Measurements from ENCODE around the gene ZNF443. TPM values are rescaled to one million over a fixed set of nuclear protein-coding genes. Genes with fewer than 3 reads are reported as not detected.
"Not testable (repeated sequence)": the region's sequence is repeated elsewhere in the genome, so short reads cannot be mapped to it uniquely, and the experiment has no call there.

ZNF443 gene
- 2.5 and 2.7 TPM in 2 replicates for total RNA-seq

- Histone ChIP-seq H3K27me3 (ENCODE audit: insufficient read depth, low read length) (no peaks in the 10 kb centered on the region), H3K27ac (ENCODE audit: low read depth, low read length) (no peak within 1 kb of the TSS)
- TF ChIP-seq CTCF (IDR thresholded peaks at IDR 0.05; ENCODE audit: extremely low read depth, low read depth, low read length), result no peak
These were observed at the start of gene ZNF443 for GRCh38 chr19:12440541-12441316. Gene ZNF443, minus strand, starts transcription at chr19:12441021. Its CDS starts 107 bp downstream, at chr19:12440914.

GRCh38 chr19:12486265-12486783 is 45.5 kb upstream of the ZNF443 start:
- not testable (repeated sequence) for H3K9me3 ChIP-seq (ENCODE audit: low read depth, low read length); H3K27me3 ChIP-seq (ENCODE audit: insufficient read depth, low read length); H3K4me3 ChIP-seq (ENCODE audit: insufficient read depth, low read length); H3K27ac ChIP-seq (ENCODE audit: low read depth, low read length); H4K20me1 ChIP-seq (ENCODE audit: insufficient read depth, low read length); DNase-seq (ENCODE audit: insufficient read length, low spot score, missing footprints); H2AFZ ChIP-seq (ENCODE audit: low read length); H3K36me3 ChIP-seq (ENCODE audit: insufficient read depth, low read length); H3K4me2 ChIP-seq (ENCODE audit: insufficient read depth, low read length)
- peaks cover 11% of the 10 kb centered on the region for H3K4me1 ChIP-seq (ENCODE audit: insufficient read depth, low read length)
- peaks cover 20% of the 10 kb centered on the region for H3K79me2 ChIP-seq (ENCODE audit: insufficient read depth, low read length)

More at GRCh38 chr19:12440541-12441316, at the start of gene ZNF443:
- no peaks in the 10 kb centered on the region for H3K36me3 ChIP-seq (ENCODE audit: insufficient read depth, low read length)
- DNase-seq (ENCODE audit: insufficient read length, low spot score, missing footprints), result peak; percentile 89
- no peaks in the 10 kb centered on the region for H3K79me2 ChIP-seq (ENCODE audit: insufficient read depth, low read length)
- peak within 1 kb of the TSS; percentile 90 for H2AFZ ChIP-seq (ENCODE audit: low read length)
- no peaks in the 10 kb centered on the region for H3K4me1 ChIP-seq (ENCODE audit: insufficient read depth, low read length)
- peak within 1 kb of the TSS; percentile 85 for H3K4me3 ChIP-seq (ENCODE audit: insufficient read depth, low read length)
- no peaks in the 10 kb centered on the region for H4K20me1 ChIP-seq (ENCODE audit: insufficient read depth, low read length)
- H3K9me3 ChIP-seq (ENCODE audit: low read depth, low read length), result no peaks in the 10 kb centered on the region
- H3K4me2 ChIP-seq (ENCODE audit: insufficient read depth, low read length), result peak within 1 kb of the TSS; percentile 84

GRCh38 chr19:12485571-12485970 is 44.8 kb upstream of the ZNF443 start:
- Histone ChIP-seq H3K9me3 (ENCODE audit: low read depth, low read length) (no peaks in the 10 kb centered on the region), H3K27ac (ENCODE audit: low read depth, low read length) (no peak overlapping the region), H3K36me3 (ENCODE audit: insufficient read depth, low read length) (no peaks in the 10 kb centered on the region), H3K4me3 (ENCODE audit: insufficient read depth, low read length) (no peak overlapping the region), H3K4me2 (ENCODE audit: insufficient read depth, low read length) (peak overlapping the region; percentile 99), H3K27me3 (ENCODE audit: insufficient read depth, low read length) (no peaks in the 10 kb centered on the region), H2AFZ (ENCODE audit: low read length) (no peak overlapping the region), H3K79me2 (ENCODE audit: insufficient read depth, low read length) (peaks cover 20% of the 10 kb centered on the region), H3K4me1 (ENCODE audit: insufficient read depth, low read length) (peaks cover 11% of the 10 kb centered on the region), H4K20me1 (ENCODE audit: insufficient read depth, low read length) (peaks cover 3% of the 10 kb centered on the region)
- TF ChIP-seq CTCF (IDR thresholded peaks at IDR 0.05; ENCODE audit: extremely low read depth, low read depth, low read length), result no peak
- DNase-seq (ENCODE audit: insufficient read length, low spot score, missing footprints), result no peak

GRCh38 chr19:12485052-12485416 is 44.2 kb upstream of the ZNF443 start:
- Histone ChIP-seq H3K9me3 (ENCODE audit: low read depth, low read length) (no peaks in the 10 kb centered on the region), H3K4me3 (ENCODE audit: insufficient read depth, low read length) (peak overlapping the region; percentile 96), H3K79me2 (ENCODE audit: insufficient read depth, low read length) (peaks cover 20% of the 10 kb centered on the region), H3K4me1 (ENCODE audit: insufficient read depth, low read length) (peaks cover 11% of the 10 kb centered on the region), H4K20me1 (ENCODE audit: insufficient read depth, low read length) (peaks cover 3% of the 10 kb centered on the region), H3K4me2 (ENCODE audit: insufficient read depth, low read length) (peak overlapping the region; percentile 99), H3K36me3 (ENCODE audit: insufficient read depth, low read length) (no peaks in the 10 kb centered on the region), H2AFZ (ENCODE audit: low read length) (peak overlapping the region; percentile 95), H3K27me3 (ENCODE audit: insufficient read depth, low read length) (no peaks in the 10 kb centered on the region), H3K27ac (ENCODE audit: low read depth, low read length) (peak overlapping the region; percentile 52)
- no peak for TF ChIP-seq CTCF (IDR thresholded peaks at IDR 0.05; ENCODE audit: extremely low read depth, low read depth, low read length)
- DNase-seq (ENCODE audit: insufficient read length, low spot score, missing footprints), result peak; percentile 57
